ENCODE measurements around the gene C16orf87.

The C16orf87 gene

GRCh38 chr16:46848768-46849764 lies 18.1 kb upstream of the C16orf87 start:
- TF ChIP-seq CTCF (IDR thresholded peaks at IDR 0.05) = no peak
- H3K9me3 ChIP-seq = no peaks in the 10 kb centered on the region
- intact Hi-C loops (cut with DNase I; ENCODE audit: low total_unique reads) = no loop called here
- H3K27me3 ChIP-seq = peaks cover 0 to 20% of the 10 kb centered on the region in 2 donors
- no peak overlapping the region for H3K27ac ChIP-seq
- H3K4me3 ChIP-seq = no peak overlapping the region
- no peaks in the 10 kb centered on the region for H3K4me1 ChIP-seq
- no peak for DNase-seq
- no peaks in the 10 kb centered on the region for H3K36me3 ChIP-seq

- Histone ChIP-seq H3K27ac (no peak overlapping the region), H3K4me1 (no peaks in the 10 kb centered on the region), H3K27me3 (peaks cover 0 to 26% of the 10 kb centered on the region in 2 donors), H3K9me3 (no peaks in the 10 kb centered on the region), H3K36me3 (no peaks in the 10 kb centered on the region), H3K4me3 (no peak overlapping the region)
- intact Hi-C loops (cut with DNase I; ENCODE audit: low total_unique reads) = no loop called here
- no peak for TF ChIP-seq CTCF (IDR thresholded peaks at IDR 0.05)
- no peak for DNase-seq
These were observed 15.0 kb upstream of the C16orf87 start for GRCh38 chr16:46845952-46846351.

DNA sequence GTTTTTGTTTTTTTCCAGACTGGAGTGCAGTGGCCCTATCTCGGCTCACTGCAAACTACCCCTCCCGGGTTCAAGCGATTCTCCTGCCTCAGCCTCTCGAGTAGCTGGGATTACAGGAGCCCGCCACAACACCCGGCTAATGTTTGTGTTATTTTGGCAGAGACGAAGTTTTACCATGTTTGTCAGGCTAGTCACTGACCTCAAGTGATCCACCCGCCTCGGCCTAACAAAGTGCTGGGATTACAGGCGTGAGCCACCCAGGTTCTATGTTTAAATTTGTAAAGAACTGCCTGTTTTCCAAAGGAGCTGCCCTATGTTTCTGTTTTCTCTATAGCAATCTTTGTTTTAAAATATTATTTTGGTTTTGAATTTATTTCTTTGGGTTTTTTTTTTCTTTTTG lies 13.8 kb upstream of the C16orf87 start:
- no peak for DNase-seq
- H3K4me1 ChIP-seq = no peaks in the 10 kb centered on the region
- H3K36me3 ChIP-seq = no peaks in the 10 kb centered on the region
- no peak overlapping the region for H3K27ac ChIP-seq
- no peaks in the 10 kb centered on the region for H3K9me3 ChIP-seq
- intact Hi-C loops (cut with DNase I; ENCODE audit: low total_unique reads) = no loop called here
- peaks cover 0 to 26% of the 10 kb centered on the region in 2 donors for H3K27me3 ChIP-seq
- no peak for TF ChIP-seq CTCF (IDR thresholded peaks at IDR 0.05)
- H3K4me3 ChIP-seq = no peak overlapping the region

- H3K9me3 ChIP-seq = no peaks in the 10 kb centered on the region
- no peak overlapping the region for H3K27ac ChIP-seq
- H3K27me3 ChIP-seq = peaks cover 0 to 26% of the 10 kb centered on the region in 2 donors
- no peak for TF ChIP-seq CTCF (IDR thresholded peaks at IDR 0.05)
- H3K36me3 ChIP-seq = no peaks in the 10 kb centered on the region
- DNase-seq = no peak
- no peaks in the 10 kb centered on the region for H3K4me1 ChIP-seq
- no peak overlapping the region for H3K4me3 ChIP-seq
- intact Hi-C loops (cut with DNase I; ENCODE audit: low total_unique reads) = no loop called here
These were observed 13.1 kb upstream of the C16orf87 start for GRCh38 chr16:46843898-46844642.

DNA sequence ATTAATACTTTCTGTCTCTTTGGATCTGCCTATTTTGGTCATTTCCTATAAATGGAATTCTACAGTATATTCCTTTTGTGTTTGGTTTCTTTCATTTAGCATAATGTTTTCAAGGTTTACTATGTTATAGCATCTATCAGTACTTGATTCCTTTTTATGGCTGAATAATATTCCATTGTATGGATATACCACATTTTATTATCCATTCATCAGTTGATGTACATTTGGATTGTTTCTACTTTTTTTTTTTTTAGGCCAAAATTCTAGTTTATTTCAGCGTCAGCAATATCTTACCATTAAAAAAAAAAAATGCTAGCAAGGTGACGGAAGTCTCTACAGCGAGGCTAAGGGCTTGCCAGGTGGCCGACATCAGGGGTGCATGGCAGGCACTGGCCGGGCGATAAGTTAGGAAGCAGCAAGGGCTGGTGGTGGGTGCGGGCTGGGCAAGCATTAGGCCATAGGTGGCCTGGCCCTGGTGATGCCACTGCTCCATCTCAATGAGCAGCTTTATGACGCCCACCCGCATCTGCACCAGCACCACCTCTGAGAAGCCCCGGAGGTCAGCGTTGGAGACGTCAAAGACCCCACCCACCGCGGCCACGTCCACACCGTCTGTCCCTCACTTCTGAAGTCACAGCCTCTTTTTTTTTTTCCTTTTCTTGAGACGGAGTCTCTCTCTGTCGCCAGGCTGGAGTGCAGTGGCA lies 11.4 kb upstream of the C16orf87 start:
- no peak for DNase-seq
- H3K36me3 ChIP-seq = no peaks in the 10 kb centered on the region
- no peaks in the 10 kb centered on the region for H3K9me3 ChIP-seq
- H3K27ac ChIP-seq = no peak overlapping the region
- intact Hi-C loops (cut with DNase I; ENCODE audit: low total_unique reads) = no loop called here
- no peaks in the 10 kb centered on the region for H3K4me1 ChIP-seq
- no peak for TF ChIP-seq CTCF (IDR thresholded peaks at IDR 0.05)
- H3K4me3 ChIP-seq = no peak overlapping the region
- peaks cover 0 to 21% of the 10 kb centered on the region in 2 donors for H3K27me3 ChIP-seq
